Measurements from ENCODE around the gene ANKIB1.

GRCh38 chr7:92293896-92294590, 48.3 kb downstream of the ANKIB1 start:
- TF ChIP-seq ZNF274 (IDR thresholded peaks at IDR 0.05; ENCODE audit: low read depth, low read length) (no peak), YY1 (IDR thresholded peaks at IDR 0.05; ENCODE audit: insufficient read depth, insufficient read length) (no peak)

Measured in NT2/D1 (cell line).